GM10248 (cell line): ENCODE measurements around the gene IGSF9B.

Experiments used
- CTCF ChIA-PET: fragments of 300-600 bp; sonication (Branson Sonifier 250); formaldehyde crosslinking; extraction: SDS; loops from one replicate; lab custom pipeline; 2021; ENCODE audit warnings: antibody characterized with exemption; lab: Yijun Ruan, JAX
- POLR2A ChIA-PET: fragments of 350-650 bp; sonication (Branson Sonifier 250); formaldehyde crosslinking; extraction: SDS; loops from one replicate; lab custom pipeline; 2020; ENCODE audit warnings: antibody characterized with exemption; lab: Yijun Ruan, JAX
- DNase-seq: peaks from one replicate; pipeline ENCODE4 v3.0.0; 2012; ENCODE audit errors: extremely low spot score
- TF ChIP-seq, protein P1 (sequence below): IDR thresholded peaks from 2 replicates; pipeline ENCODE4 v1.5.1; 2012; ENCODE audit warnings: mild to moderate bottlenecking, low read depth; ENCODE audit errors: extremely low read depth, missing control alignments, control extremely low read depth

IGSF9B gene

DNA sequence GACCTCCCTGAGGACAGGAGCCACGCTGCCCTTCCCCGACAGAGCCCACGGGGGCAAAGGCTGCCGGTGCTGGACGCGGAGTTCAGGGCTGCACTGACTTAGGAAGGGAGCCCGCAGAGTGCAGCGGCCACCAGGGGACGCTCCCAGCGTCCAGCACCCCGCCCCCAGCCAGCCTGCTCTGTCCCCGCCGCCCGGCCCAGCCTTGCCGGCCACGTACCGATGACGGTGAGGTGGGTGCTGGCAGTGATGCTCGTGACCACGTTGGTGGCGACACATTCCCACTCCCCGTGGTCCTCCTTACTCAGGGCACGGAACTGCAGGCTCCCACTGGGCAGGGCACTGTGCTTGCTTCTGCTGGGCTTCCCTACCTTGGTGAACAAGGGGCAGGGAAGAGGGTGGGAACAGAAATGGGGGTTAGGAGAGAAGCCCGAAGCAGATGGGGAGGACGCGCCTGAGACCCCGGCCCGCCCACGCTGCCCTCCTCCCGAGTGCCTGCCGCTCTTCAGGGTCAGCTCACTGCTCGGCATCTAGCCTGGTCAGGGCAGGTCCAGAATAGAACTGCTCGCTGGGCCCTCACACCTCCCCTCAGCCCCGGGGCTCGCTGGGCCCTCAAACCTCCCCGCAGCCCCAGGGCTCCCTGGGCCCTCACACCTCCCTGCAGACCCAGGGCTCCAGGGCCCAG is 25.9 kb downstream of the IGSF9B start:
- DNase-seq, result no peak
- CTCF ChIA-PET, result no interaction called here
- POLR2A ChIA-PET, result no interaction called here
- TF ChIP-seq, protein P1, sequence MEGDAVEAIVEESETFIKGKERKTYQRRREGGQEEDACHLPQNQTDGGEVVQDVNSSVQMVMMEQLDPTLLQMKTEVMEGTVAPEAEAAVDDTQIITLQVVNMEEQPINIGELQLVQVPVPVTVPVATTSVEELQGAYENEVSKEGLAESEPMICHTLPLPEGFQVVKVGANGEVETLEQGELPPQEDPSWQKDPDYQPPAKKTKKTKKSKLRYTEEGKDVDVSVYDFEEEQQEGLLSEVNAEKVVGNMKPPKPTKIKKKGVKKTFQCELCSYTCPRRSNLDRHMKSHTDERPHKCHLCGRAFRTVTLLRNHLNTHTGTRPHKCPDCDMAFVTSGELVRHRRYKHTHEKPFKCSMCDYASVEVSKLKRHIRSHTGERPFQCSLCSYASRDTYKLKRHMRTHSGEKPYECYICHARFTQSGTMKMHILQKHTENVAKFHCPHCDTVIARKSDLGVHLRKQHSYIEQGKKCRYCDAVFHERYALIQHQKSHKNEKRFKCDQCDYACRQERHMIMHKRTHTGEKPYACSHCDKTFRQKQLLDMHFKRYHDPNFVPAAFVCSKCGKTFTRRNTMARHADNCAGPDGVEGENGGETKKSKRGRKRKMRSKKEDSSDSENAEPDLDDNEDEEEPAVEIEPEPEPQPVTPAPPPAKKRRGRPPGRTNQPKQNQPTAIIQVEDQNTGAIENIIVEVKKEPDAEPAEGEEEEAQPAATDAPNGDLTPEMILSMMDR, result peak; percentile 18

DNA sequence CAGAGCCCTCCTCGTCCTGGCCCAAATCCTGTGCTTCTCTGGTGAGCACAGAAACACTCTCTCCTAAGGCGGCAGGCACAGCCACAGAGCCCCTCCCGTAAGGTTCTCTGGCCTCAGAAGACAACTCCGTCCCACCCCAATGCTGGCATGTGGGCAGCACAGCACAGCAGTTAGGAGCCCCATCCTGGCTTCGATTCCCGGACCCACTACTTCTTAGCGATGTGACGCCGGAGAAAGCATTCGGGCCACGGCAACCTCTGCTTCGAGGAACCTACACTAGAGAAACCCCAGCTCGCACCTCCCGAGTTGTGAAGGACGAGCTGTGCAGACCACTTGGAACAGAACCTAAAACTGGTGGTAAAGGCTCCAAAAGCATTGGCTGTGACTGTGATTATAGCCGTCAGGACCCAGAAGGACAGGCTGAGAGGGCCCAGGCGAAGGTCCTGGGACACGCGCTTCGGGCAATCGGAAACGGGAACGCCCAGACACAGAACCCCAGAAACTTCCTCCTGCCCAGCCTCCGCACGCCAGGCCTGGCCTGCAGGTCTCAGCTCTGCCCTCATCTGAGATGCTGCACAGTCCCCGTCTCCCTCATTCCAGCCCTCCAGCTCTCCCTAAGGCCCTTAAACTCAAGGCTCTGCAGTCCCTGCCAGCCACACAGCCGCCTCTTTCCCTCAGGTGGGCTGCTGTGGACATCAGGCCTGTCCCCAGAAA is 26.6 kb downstream of the IGSF9B start:
- ChIA-PET CTCF (no interaction called here), POLR2A (no interaction called here)
- TF ChIP-seq, protein P1, result no peak
- no peak for DNase-seq

DNA sequence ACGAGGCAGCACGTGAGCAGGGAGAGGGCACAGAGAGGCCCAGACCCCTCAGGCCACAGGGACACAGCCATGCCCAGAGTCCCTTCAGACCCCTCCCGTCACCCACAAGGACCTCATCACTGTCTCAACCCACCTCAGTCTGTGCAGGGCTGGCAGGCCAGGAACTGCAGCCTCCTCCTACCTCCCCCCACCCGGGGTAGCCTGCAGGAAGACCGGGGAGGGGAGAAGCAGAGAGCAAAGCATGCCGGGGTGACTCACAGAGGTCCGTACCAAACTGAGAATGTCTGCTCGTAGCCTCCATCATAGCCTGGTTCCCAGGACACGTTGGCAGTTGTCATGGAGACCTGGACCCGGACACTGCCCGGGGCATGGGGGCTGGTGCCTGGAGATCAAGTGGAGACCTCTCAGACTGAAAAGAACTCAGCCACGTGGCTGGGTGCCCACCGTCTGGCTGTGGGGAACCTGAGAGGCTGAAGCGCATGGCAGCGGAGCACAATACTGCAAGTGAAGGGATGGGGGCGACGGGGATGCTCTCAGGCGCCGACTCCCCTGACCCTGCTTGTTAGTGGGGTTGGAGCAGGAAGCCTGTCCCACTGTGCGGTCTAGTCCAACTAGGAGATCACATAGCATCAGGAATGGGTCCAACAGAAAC is 27.2 kb downstream of the IGSF9B start:
- ChIA-PET POLR2A (no interaction called here), CTCF (no interaction called here)
- no peak for DNase-seq
- TF ChIP-seq, protein P1, result no peak

DNA sequence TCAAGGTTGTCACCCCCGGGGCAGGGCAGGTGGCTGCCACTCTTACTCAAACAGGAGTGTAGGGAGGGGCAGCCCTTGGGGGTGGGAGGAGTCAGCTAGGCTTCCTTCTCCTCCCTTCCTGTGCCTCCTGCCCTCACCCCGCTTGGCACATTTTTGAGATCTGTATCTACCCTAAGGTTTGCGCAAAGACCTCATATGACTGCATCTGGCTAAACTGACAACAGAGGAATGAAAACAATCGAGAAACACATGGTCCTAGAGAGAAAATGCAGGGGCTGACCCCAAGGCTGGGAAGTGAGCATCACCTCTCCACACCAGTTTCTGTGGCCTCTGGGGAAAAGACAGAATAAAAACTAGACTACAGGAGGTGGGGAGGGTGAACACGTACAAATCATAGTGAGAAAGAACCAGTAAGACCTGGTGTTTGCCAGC is 28.1 kb downstream of the IGSF9B start:
- DNase-seq, result no peak
- TF ChIP-seq, protein P1, result no peak
- CTCF ChIA-PET, result interaction anchor here (0.9 to 1.5 kb wide), 8 partner anchors 10 to 212 kb away, joined by 3 to 7 read pairs (median 4); no protein-coding TSS in a partner anchor
- POLR2A ChIA-PET, result no interaction called here

DNA sequence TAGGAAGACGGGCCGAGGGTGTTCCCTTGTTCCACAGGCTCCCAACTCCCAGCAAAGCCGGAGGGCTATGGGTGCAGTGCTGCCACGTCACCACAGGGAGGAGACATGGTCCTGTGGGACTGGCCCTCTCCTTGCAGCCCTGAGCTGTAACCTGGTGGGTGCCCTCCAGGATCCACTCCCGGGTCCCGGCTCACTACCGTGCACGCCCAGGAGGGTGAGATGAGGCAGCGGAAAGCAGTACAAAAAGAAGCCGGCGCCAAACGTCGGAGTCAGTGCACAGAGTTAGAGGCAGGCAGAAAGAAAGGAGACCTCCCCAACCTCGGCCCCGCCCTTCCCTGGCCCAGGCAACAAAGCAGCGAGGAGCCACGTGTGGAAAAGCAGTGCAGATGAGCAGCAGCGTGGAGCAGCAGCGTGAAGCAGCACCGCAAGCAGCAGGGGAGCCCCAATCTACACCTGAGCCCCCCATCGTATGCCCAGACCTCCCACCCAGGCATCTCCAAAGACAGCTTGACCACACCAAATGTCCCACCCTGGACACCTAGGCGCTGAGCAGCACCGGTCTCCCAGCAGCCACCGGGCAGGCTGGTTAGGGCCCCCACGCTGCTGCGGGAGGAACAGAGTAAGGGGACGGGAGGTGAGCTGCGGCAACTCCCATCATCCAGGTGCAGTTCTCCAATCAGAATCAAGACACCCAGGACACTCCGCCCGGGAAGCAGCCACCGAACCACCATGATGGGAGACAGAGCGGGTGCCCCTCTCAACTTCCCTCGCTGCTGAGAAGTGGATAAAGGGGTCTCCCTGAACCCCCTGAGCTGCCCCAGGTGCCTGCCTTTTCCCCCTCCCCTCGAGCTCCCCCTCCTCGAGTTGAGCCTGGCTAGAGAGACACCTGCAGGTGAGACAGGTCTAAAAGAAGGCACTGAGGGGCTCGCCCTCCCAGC is 28.8 kb downstream of the IGSF9B start:
- ChIA-PET CTCF (interaction anchor here (0.7 to 1.5 kb wide), 15 partner anchors 11 to 213 kb away, joined by 3 to 7 read pairs (median 3); no protein-coding TSS in a partner anchor), POLR2A (no interaction called here)
- TF ChIP-seq, protein P1, result peak; percentile 90
- peak; percentile 82 for DNase-seq
